Measurements from ENCODE around the gene ANO4.

ANO4 gene

GRCh38 chr12:100820314-100820713, 25.7 kb downstream of the ANO4 start:
- DNase-seq, result no peak

- DNase-seq, result no peak
Measured at GRCh38 chr12:100823963-100824362, 29.4 kb downstream of the ANO4 start.

- DNase-seq, result no peak
Measured at GRCh38 chr12:100824476-100824875, 29.9 kb downstream of the ANO4 start.

GRCh38 chr12:100826323-100826722, 31.7 kb downstream of the ANO4 start:
- no peak for DNase-seq

GRCh38 chr12:100827901-100828520, 33.4 kb downstream of the ANO4 start:
- DNase-seq, result peak; percentile 12

GRCh38 chr12:100830003-100830795, 35.6 kb downstream of the ANO4 start:
- DNase-seq, result no peak

- no peak for DNase-seq
Measured at GRCh38 chr12:100833282-100833681, 38.7 kb downstream of the ANO4 start.

GRCh38 chr12:100840748-100841147, 46.2 kb downstream of the ANO4 start:
- no peak for DNase-seq

- no peak for DNase-seq
Measured at GRCh38 chr12:100842156-100842555, 47.6 kb downstream of the ANO4 start.

GRCh38 chr12:100843061-100843460, 48.5 kb downstream of the ANO4 start:
- DNase-seq, result no peak

- DNase-seq, result no peak
Measured at GRCh38 chr12:100845095-100845494, 50.5 kb downstream of the ANO4 start.

GRCh38 chr12:100851637-100852036, 57.1 kb downstream of the ANO4 start:
- DNase-seq, result no peak

- no peak for DNase-seq
Measured at GRCh38 chr12:100857418-100857817, 62.8 kb downstream of the ANO4 start.

GRCh38 chr12:100857971-100858370, 63.4 kb downstream of the ANO4 start:
- no peak for DNase-seq

- peak; percentile 22 for DNase-seq
Measured at GRCh38 chr12:100858656-100859055, 64.1 kb downstream of the ANO4 start.

GRCh38 chr12:100859063-100859627, 64.6 kb downstream of the ANO4 start:
- DNase-seq, result no peak

- no peak for DNase-seq
Measured at GRCh38 chr12:100860611-100861010, 66.0 kb downstream of the ANO4 start.

GRCh38 chr12:100862676-100863075, 68.1 kb downstream of the ANO4 start:
- DNase-seq, result no peak

GRCh38 chr12:100864366-100864765, 69.8 kb downstream of the ANO4 start:
- DNase-seq, result no peak

GRCh38 chr12:100867639-100868393, 73.2 kb downstream of the ANO4 start:
- no peak for DNase-seq

- DNase-seq, result no peak
Measured at GRCh38 chr12:100868487-100868886, 73.9 kb downstream of the ANO4 start.

GRCh38 chr12:100871195-100871734, 76.7 kb downstream of the ANO4 start:
- no peak for DNase-seq

GRCh38 chr12:100875156-100875555, 80.6 kb downstream of the ANO4 start:
- no peak for DNase-seq

Measured in inflammatory macrophage treated with lipopolysaccharide for 4 hours (primary cell).